ENCODE results near the gene DPP6.

DNA sequence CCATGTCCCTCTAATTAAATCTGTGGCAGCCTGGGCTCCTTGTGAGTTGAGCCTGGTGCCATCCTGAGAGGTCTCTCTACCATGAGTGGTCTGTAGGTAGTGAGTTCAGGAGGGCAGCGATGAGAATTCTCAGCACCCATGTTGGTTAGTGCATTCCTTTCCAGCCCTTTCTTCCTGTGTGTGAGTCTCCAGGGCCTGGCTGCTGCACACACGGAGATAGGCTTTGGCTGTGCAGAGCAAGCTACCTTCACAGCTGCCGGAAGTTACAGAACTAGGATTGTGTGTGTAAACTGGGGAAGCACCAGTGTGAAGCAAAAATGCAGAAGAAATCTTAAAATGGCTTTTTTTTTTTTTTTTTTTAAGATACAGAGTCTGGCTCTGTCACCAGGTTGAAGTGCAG, 592.2 kb downstream of the DPP6 start:
- TF ChIP-seq POLR2A (IDR thresholded peaks at IDR 0.05; ENCODE audit: low read length) (no peak), GATA1 (IDR thresholded peaks at IDR 0.05; ENCODE audit: low read depth, low read length) (no peak)
